A549 (cell line): Measurements from ENCODE around the gene ZBTB46. TPM values are rescaled to one million over a fixed set of nuclear protein-coding genes. Genes with fewer than 3 reads are reported as not detected.

ENCODE experiments used
- ATAC-seq, 2 experiments: fragments of 200-7000 bp in 1 of 2; fragments of >200 bp in 1 of 2; cut with Nextera tagmentation in 1 of 2; cut with Tn5 transposase in 1 of 2; 3 replicates each; pipeline versions ENCODE4 v1.8.0 to v1.9.1; 2018 to 2020; ENCODE audit warnings: mild to moderate bottlenecking in 1 of 2, moderate library complexity in 1 of 2
- CTCF ChIA-PET: fragments of 300-600 bp; sonication (Branson Sonifier 250); formaldehyde crosslinking; extraction: SDS; loops from one replicate; lab custom pipeline; 2021; ENCODE audit warnings: antibody characterized with exemption, inconsistent platforms; lab: Yijun Ruan, JAX
- POLR2A ChIA-PET: fragments of 350-600 bp; formaldehyde crosslinking; extraction: SDS; loops from one replicate; lab custom pipeline; 2021; ENCODE audit warnings: antibody characterized with exemption, inconsistent platforms; lab: Yijun Ruan, JAX
- DNase-seq, 2 experiments: peaks; one replicate each; pipeline versions ENCODE4 v3.0.0 to v3.0.0-alpha.2; 2011 to 2016; ENCODE audit warnings: low read depth in 1 of 2, low spot score in 1 of 2
- FAIRE-seq: peaks from 2 replicates; lab custom pipeline; 2011; peaks lifted over from hg19 to GRCh38; lab: Jason Lieb, UNC
- H3K27ac ChIP-seq, 2 experiments: fragments of >200 bp; sonication (Bioruptor Twin); formaldehyde crosslinking; 3 replicates each; pipeline ENCODE4 v1.5.1; 2016 to 2017
- H3K4me1 ChIP-seq: fragments of >200 bp; sonication (Bioruptor Twin); formaldehyde crosslinking; 3 replicates; pipeline ENCODE4 v1.6.1; 2016
- H3K4me2 ChIP-seq: fragments of >200 bp; sonication (Bioruptor Twin); formaldehyde crosslinking; 3 replicates; pipeline ENCODE4 v1.6.1; 2016
- H3K4me3 ChIP-seq: fragments of >200 bp; sonication (Bioruptor Twin); formaldehyde crosslinking; 3 replicates; pipeline ENCODE4 v1.5.1; 2016
- H3K9me3 ChIP-seq: fragments of >200 bp; sonication (Bioruptor Twin); formaldehyde crosslinking; 3 replicates; pipeline ENCODE4 v1.6.1; 2016
- BHLHE40 ChIP-seq: IDR thresholded peaks from 2 replicates; pipeline ENCODE4 v1.6.1; 2012; ENCODE audit warnings: low read depth, low read length, inconsistent platforms
- CEBPB ChIP-seq, 2 experiments: fragments of >200 bp in 1 of 2; sonication (Bioruptor Twin) in 1 of 2; formaldehyde crosslinking in 1 of 2; IDR thresholded peaks; 2 replicates each; pipeline ENCODE4 v1.6.1; 2012 to 2016
- EHMT2 ChIP-seq: fragments of 200-600 bp; sonication (generic); IDR thresholded peaks from 2 replicates; pipeline ENCODE4 v1.6.1; 2016; ENCODE audit warnings: antibody characterized with exemption, low read depth, mild to moderate bottlenecking, moderate library complexity
- EP300 ChIP-seq, 2 experiments: fragments of >200 bp; sonication (Bioruptor Twin); formaldehyde crosslinking; IDR thresholded peaks; 2 replicates in 1 of 2; 3 replicates in 1 of 2; pipeline ENCODE4 v1.6.1; 2016 to 2017
- ESRRA ChIP-seq: fragments of 150-350 bp; IDR thresholded peaks from 2 replicates; pipeline ENCODE4 v1.6.1; 2014; ENCODE audit warnings: mild to moderate bottlenecking, low read length, borderline replicate concordance
- FOSL2 ChIP-seq, 2 experiments: fragments of 450-650 bp in 1 of 2; fragments of >200 bp in 1 of 2; sonication (Bioruptor Twin) in 1 of 2; formaldehyde crosslinking; IDR thresholded peaks; 2 replicates each; pipeline versions ENCODE4 v1.5.0 to v1.6.1; 2016 to 2020; ENCODE audit warnings: mild to moderate bottlenecking in 1 of 2, moderate library complexity in 1 of 2
- FOXS1 ChIP-seq: fragments of 250-450 bp; sonication (Bioruptor Pico); IDR thresholded peaks from 2 replicates; pipeline ENCODE4 v1.5.0; 2020; ENCODE audit warnings: mild to moderate bottlenecking, moderate library complexity
- HDAC2 ChIP-seq: fragments of 200-600 bp; sonication (generic); IDR thresholded peaks from 2 replicates; pipeline ENCODE4 v1.6.1; 2016
- HEYL ChIP-seq: fragments of 250-450 bp; sonication (Bioruptor Pico); IDR thresholded peaks from 2 replicates; pipeline ENCODE4 v1.8.0; 2021; ENCODE audit warnings: mild to moderate bottlenecking, moderate library complexity
- HOXB13 ChIP-seq: fragments of 250-450 bp; sonication (Bioruptor Pico); IDR thresholded peaks from 2 replicates; pipeline ENCODE4 v1.5.0; 2020; ENCODE audit warnings: low read depth, mild to moderate bottlenecking, moderate library complexity
- HOXB5 ChIP-seq: fragments of 250-450 bp; sonication (Bioruptor Pico); IDR thresholded peaks from 2 replicates; pipeline ENCODE4 v1.5.0; 2020; ENCODE audit warnings: mild to moderate bottlenecking, moderate library complexity
- JUNB ChIP-seq: fragments of >200 bp; sonication (Bioruptor Twin); formaldehyde crosslinking; IDR thresholded peaks from 2 replicates; pipeline ENCODE4 v1.6.1; 2016
- KDM1A ChIP-seq: fragments of 200-600 bp; sonication (generic); IDR thresholded peaks from 2 replicates; pipeline ENCODE4 v1.6.1; 2016; ENCODE audit warnings: low read depth, mild to moderate bottlenecking
- NPAS2 ChIP-seq: fragments of 250-450 bp; sonication (Bioruptor Pico); IDR thresholded peaks from 2 replicates; pipeline ENCODE4 v1.8.0; 2022; ENCODE audit warnings: mild to moderate bottlenecking, moderate library complexity, borderline replicate concordance
- POLR2A ChIP-seq: IDR thresholded peaks from 2 replicates; pipeline ENCODE4 v1.6.1; 2012; ENCODE audit warnings: mild to moderate bottlenecking, low read length
- POLR2AphosphoS2 ChIP-seq: conservative IDR thresholded peaks from 2 replicates; pipeline ENCODE4 v1.6.1; 2012; ENCODE audit warnings: low read length, improper control_type of control experiment, inconsistent platforms
- SMC3 ChIP-seq: fragments of >200 bp; sonication (Bioruptor Twin); formaldehyde crosslinking; IDR thresholded peaks from 3 replicates; pipeline ENCODE4 v1.6.1; 2018; ENCODE audit warnings: inconsistent platforms
- SREBF2 ChIP-seq: fragments of 450-650 bp; IDR thresholded peaks from 2 replicates; pipeline ENCODE4 v1.6.1; 2014; ENCODE audit warnings: mild to moderate bottlenecking, moderate library complexity
- TP53 ChIP-seq: fragments of 250-450 bp; sonication (Bioruptor Pico); IDR thresholded peaks from 2 replicates; pipeline ENCODE4 v1.5.0; 2021; ENCODE audit warnings: mild to moderate bottlenecking, moderate library complexity
- WGBS: methylation state at CpG from one replicate; pipeline ENCODE4 v1.1.6; 2017; ENCODE audit errors: missing lambda C conversion rate; 5-methylcytosine and 5-hydroxymethylcytosine counted together
- polyA plus RNA-seq, 4 experiments: library from polyadenylated mRNA; depleted of rRNA in 3 of 4; stranded (reverse); fragments of >200 nt; fragmentation: RNase III in 1 of 4; extraction: RNeasy Plus Mini Kit Qiagen cat#74134 plus additional on column Dnase treatment in 1 of 4; gene quantifications; 2 replicates in 3 of 4; 3 replicates in 1 of 4; pipeline ENCODE4 v1.2.3, GENCODE V29; 2011 to 2017
- TF ChIP-seq, protein P1 (sequence below): fragments of >200 bp; sonication (Bioruptor Twin); formaldehyde crosslinking; IDR thresholded peaks from 3 replicates; pipeline ENCODE4 v1.5.1; 2016
- TF ChIP-seq, protein P2 (sequence below): fragments of 450-650 bp; IDR thresholded peaks from 2 replicates; pipeline ENCODE4 v1.6.1; 2014; ENCODE audit warnings: antibody characterized with exemption
- TF ChIP-seq, protein P3 (sequence below): fragments of >200 bp; sonication (Bioruptor Twin); formaldehyde crosslinking; IDR thresholded peaks from 3 replicates; pipeline ENCODE4 v1.6.1; 2016

Gene ZBTB46
- polyA plus RNA-seq, 2 of the 4 experiments (the other 2 are of a cell fraction) = 0.17 to 0.43 TPM

DNA sequence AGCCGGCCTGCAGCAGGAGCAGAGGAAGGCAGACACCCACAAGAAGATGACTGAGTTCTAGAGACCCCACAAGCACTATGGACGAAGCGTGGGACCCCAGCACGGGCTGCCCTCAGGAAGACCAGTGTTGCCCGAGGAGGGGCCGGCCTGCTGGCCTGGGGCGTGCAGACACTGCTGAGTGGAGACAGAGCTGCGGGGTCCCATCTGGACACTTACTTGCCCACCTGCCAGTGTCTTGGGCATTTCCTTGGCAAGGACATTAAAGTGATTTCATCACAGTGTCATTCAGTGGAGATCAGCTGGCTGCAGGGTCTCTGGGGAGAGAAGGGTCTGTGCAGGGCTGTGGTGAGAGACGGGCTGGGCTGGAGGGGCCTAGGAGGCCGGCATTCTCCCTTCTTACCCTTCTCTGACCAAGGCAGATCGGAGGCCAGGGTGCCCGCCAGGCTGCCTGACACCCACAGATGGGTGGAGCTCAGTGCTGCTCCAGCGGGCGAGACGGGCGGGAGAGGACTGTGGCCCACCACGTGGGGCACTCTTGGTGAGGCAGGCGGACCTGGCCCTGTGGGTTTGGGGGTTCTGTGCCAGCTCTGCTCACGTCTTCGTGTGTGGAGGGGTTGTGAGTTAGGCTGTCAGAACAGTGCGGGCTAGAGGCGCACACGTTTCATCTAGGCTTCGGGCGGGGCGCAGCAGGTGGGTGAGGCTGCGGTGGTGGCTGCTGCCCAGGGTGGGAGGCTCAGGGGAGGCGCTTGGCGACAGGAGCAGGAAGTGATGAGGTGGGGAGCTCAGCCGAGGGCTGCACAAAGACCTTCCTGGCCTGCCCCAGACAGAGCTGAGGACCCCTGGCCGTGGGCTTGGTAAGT, 95.0 kb downstream of the ZBTB46 start, which contains the start of gene LIME1:
Gene LIME1 (plus strand): TSS at position 806 of the 860 bp plus-strand sequence. CDS start 886 bp downstream, outside the sequence.
- TF ChIP-seq EHMT2 (no peak), NPAS2 (CRISPR knock-in tag) (no peak), EP300 (IDR thresholded peaks at IDR 0.05) (no peak), BHLHE40 (no peak), HOXB5 (CRISPR knock-in tag) (no peak), ESRRA (no peak), SMC3 (no peak), HOXB13 (no peak), FOXS1 (CRISPR knock-in tag) (no peak)
- POLR2A ChIA-PET = interaction anchor here (1.2 kb wide), 2 partner anchors 28 to 33 kb away, joined by 3 to 7 read pairs; partner anchors contain the start of genes ARFRP1 and ZGPAT
- Histone ChIP-seq H3K27ac (no peak within 1 kb of the TSS), H3K4me3 (no peak within 1 kb of the TSS), H3K9me3 (no peaks in the 10 kb centered on the region), H3K4me1 (peaks cover 6% of the 10 kb centered on the region), H3K4me2 (no peak within 1 kb of the TSS)
- ATAC-seq (no peak), FAIRE-seq (no peak), DNase-seq (no peak)
- WGBS = 82% methylated on average over 22 of the region's 31 CpGs
- CTCF ChIA-PET = interaction anchor here (0.7 to 1.8 kb wide), 8 partner anchors 14 to 198 kb away, joined by 3 to 7 read pairs (median 4); partner anchors contain the start of genes PTK6 and TPD52L2

DNA sequence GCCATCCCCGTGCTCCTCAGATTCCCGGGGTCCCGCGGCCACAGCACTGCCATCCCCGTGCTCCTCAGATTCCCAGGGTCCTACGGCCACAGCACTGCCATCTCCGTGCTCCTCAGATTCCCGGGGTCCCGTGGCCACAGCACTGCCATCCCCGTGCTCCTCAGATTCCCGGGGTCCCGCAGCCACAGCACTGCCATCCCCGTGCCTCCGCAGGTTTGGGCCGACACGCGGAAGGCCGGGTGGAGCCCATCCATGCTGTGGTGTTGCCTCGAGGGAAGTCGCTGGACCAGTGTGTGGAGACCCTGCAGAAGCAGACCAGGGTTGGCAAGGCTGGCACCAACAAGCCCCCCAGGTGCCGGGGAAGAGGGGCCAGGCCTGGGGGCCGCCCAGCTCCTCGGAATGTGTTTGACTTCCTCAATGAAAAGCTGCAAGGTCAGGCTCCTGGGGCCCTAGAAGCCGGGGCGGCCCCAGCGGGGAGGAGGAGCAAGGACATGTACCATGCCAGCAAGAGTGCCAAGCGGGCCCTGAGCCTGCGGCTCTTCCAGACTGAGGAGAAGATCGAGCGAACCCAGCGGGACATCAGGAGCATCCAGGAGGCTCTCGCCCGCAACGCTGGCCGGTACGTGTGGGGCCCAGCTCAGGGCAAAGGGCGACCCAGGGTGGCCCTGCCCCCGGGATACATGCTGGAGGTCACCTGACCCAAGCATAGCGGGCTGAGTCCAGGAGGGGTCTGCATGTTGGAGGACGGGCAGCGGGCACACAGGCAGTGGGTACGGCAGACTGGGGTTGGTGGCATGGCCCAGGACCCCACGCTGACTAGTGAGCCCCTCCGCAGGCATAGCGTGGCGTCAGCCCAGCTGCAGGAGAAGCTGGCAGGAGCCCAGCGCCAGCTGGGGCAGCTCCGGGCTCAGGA, 95.9 kb downstream of the ZBTB46 start:
- CTCF ChIA-PET = interaction anchor here (0.8 to 1.8 kb wide), 6 partner anchors 13 to 197 kb away, joined by 3 to 7 read pairs (median 4); partner anchors contain the start of genes PTK6 and TPD52L2

More for the DNA sequence above, 95.9 kb downstream of the ZBTB46 start:
- Histone ChIP-seq H3K4me2 (no peak overlapping the region), H3K4me1 (peaks cover 5% of the 10 kb centered on the region), H3K27ac (no peak overlapping the region), H3K4me3 (no peak overlapping the region), H3K9me3 (no peaks in the 10 kb centered on the region)
- POLR2A ChIA-PET = no interaction called here
- ATAC-seq (no peak), DNase-seq (no peak), FAIRE-seq (no peak)
- no peak for TF ChIP-seq TP53
- TF ChIP-seq FOSL2 (IDR thresholded peaks at IDR 0.05) = no peak
- no peak for TF ChIP-seq FOSL2 (CRISPR knock-in tag; IDR thresholded peaks at IDR 0.05)
- no peak for TF ChIP-seq POLR2AphosphoS2
- no peak for TF ChIP-seq HDAC2
- TF ChIP-seq, protein P1, sequence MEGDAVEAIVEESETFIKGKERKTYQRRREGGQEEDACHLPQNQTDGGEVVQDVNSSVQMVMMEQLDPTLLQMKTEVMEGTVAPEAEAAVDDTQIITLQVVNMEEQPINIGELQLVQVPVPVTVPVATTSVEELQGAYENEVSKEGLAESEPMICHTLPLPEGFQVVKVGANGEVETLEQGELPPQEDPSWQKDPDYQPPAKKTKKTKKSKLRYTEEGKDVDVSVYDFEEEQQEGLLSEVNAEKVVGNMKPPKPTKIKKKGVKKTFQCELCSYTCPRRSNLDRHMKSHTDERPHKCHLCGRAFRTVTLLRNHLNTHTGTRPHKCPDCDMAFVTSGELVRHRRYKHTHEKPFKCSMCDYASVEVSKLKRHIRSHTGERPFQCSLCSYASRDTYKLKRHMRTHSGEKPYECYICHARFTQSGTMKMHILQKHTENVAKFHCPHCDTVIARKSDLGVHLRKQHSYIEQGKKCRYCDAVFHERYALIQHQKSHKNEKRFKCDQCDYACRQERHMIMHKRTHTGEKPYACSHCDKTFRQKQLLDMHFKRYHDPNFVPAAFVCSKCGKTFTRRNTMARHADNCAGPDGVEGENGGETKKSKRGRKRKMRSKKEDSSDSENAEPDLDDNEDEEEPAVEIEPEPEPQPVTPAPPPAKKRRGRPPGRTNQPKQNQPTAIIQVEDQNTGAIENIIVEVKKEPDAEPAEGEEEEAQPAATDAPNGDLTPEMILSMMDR = no peak
- TF ChIP-seq ESRRA = no peak
- no peak for TF ChIP-seq JUNB
- TF ChIP-seq CEBPB (IDR thresholded peaks at IDR 0.05) = no peak
- TF ChIP-seq KDM1A = no peak
- TF ChIP-seq SREBF2 = no peak
- TF ChIP-seq, protein P2, sequence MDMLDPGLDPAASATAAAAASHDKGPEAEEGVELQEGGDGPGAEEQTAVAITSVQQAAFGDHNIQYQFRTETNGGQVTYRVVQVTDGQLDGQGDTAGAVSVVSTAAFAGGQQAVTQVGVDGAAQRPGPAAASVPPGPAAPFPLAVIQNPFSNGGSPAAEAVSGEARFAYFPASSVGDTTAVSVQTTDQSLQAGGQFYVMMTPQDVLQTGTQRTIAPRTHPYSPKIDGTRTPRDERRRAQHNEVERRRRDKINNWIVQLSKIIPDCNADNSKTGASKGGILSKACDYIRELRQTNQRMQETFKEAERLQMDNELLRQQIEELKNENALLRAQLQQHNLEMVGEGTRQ = no peak
- TF ChIP-seq HOXB5 (CRISPR knock-in tag) = no peak
- TF ChIP-seq, protein P3, sequence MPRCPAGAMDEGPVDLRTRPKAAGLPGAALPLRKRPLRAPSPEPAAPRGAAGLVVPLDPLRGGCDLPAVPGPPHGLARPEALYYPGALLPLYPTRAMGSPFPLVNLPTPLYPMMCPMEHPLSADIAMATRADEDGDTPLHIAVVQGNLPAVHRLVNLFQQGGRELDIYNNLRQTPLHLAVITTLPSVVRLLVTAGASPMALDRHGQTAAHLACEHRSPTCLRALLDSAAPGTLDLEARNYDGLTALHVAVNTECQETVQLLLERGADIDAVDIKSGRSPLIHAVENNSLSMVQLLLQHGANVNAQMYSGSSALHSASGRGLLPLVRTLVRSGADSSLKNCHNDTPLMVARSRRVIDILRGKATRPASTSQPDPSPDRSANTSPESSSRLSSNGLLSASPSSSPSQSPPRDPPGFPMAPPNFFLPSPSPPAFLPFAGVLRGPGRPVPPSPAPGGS = no peak
- TF ChIP-seq HEYL (CRISPR knock-in tag) = no peak
- no peak for TF ChIP-seq POLR2A
- WGBS = 90% methylated on average over 43 of the region's 48 CpGs
